Measurements from ENCODE around the gene HDAC9. TPM values are rescaled to one million over a fixed set of nuclear protein-coding genes. Genes with fewer than 3 reads are reported as not detected.

HDAC9 gene
- total and polyA plus RNA-seq, 2 donors, result 3.3 to 61.6 TPM

DNA sequence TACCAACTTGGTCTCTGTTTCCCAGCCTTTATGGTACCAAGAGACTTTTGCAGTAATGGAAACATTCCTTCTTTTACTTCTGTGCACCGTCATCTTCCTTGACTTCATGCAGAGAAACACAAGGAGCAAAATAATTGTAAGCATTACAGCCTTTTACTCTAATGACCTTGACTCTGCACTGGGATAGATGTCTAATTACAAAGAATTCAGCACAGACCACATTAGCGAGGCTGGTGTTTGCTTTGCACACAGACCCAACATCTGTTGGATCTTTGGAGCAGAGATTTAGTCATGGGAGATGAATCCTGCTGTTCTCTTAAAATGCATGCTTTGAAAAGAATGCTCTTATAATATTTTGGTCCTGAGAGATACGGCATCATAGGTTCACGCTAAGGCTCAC is 360.2 kb downstream of the HDAC9 start:
- no peaks in the 10 kb centered on the region for H3K36me3 ChIP-seq (ENCODE audit: insufficient read depth)
- no peak overlapping the region for H3K4me3 ChIP-seq (ENCODE audit: low read depth, low read length)
- 86% methylated on average over 4 of the region's 4 CpGs for WGBS
- H3K27ac ChIP-seq (ENCODE audit: low read depth), result no peak overlapping the region
- H3K4me1 ChIP-seq (ENCODE audit: insufficient read depth), result no peaks in the 10 kb centered on the region
- no peak for DNase-seq (ENCODE audit: extremely low spot score)

DNA sequence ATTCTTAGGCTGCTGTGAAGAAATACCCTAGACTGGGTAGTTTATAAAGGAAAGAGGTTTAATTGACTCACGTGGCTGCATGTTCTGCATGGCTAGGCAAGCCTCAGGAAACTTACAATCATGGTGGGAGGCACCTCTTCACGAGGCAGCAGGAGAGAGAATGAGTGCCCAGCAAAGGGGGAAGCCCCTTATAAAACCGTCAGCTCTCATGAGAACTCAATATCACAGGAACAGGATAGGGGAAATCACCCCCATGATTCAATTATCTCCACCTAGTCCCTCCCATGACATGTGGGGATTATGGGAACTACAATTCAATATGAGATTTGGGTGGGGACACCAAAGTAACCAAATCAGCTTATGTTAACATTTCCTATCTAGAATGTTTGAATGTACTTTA is 362.7 kb downstream of the HDAC9 start:
- whole genome bisulfite sequencing, result 85% methylated on average over 3 of the region's 3 CpGs
- Histone ChIP-seq H3K4me3 (ENCODE audit: low read depth, low read length) (no peak overlapping the region), H3K27ac (ENCODE audit: low read depth) (no peak overlapping the region), H3K36me3 (ENCODE audit: insufficient read depth) (no peaks in the 10 kb centered on the region), H3K4me1 (ENCODE audit: insufficient read depth) (no peaks in the 10 kb centered on the region)
- no peak for DNase-seq (ENCODE audit: extremely low spot score)

- H3K36me3 ChIP-seq (ENCODE audit: insufficient read depth), result no peaks in the 10 kb centered on the region
- no peak for DNase-seq (ENCODE audit: extremely low spot score)
- H3K27ac ChIP-seq (ENCODE audit: low read depth), result no peak overlapping the region
- no peak overlapping the region for H3K4me3 ChIP-seq (ENCODE audit: low read depth, low read length)
- 83% methylated on average over 1 of the region's 1 CpG for WGBS
- no peaks in the 10 kb centered on the region for H3K4me1 ChIP-seq (ENCODE audit: insufficient read depth)
Measured at GRCh38 chr7:18859318-18859717, 363.8 kb downstream of the HDAC9 start.

- H3K4me3 ChIP-seq (ENCODE audit: low read depth, low read length), result no peak overlapping the region
- H3K4me1 ChIP-seq (ENCODE audit: insufficient read depth), result no peaks in the 10 kb centered on the region
- H3K36me3 ChIP-seq (ENCODE audit: insufficient read depth), result no peaks in the 10 kb centered on the region
- H3K27ac ChIP-seq (ENCODE audit: low read depth), result no peak overlapping the region
- DNase-seq (ENCODE audit: extremely low spot score), result peak; percentile 15
Measured at GRCh38 chr7:18860221-18860620, 364.7 kb downstream of the HDAC9 start.

DNA sequence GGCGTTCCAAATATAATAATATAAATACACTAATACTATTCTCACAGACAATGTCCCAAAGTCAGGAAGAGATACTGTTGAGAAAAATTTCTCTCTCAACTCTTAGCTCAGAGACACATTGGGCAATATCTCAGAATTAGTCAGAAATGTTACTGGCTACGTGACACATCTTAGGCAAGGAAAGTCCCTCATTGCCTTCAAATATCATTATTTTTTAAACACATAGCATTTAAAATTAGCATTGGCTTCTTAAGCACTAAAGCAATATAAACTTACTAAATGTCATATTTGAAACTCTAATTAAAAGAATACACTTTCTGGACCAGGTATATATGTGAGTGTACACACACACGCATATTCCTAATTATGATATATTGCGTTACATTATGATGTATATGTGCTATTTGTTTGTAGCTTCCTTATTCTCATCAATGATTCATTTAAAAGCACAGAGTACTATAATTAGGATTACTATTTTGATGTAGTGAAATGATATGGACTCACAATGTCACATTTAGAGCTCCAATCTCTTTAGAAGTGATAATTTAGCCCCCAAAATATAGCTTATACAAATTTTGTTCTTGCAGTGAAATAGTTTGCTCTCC is 366.1 kb downstream of the HDAC9 start:
- no peaks in the 10 kb centered on the region for H3K4me1 ChIP-seq (ENCODE audit: insufficient read depth)
- 94% methylated on average over 4 of the region's 4 CpGs for WGBS
- H3K4me3 ChIP-seq (ENCODE audit: low read depth, low read length), result no peak overlapping the region
- DNase-seq (ENCODE audit: extremely low spot score), result no peak
- H3K36me3 ChIP-seq (ENCODE audit: insufficient read depth), result no peaks in the 10 kb centered on the region
- no peak overlapping the region for H3K27ac ChIP-seq (ENCODE audit: low read depth)

GRCh38 chr7:18864967-18865366 is 369.4 kb downstream of the HDAC9 start:
- 89% methylated on average over 3 of the region's 3 CpGs for WGBS
- no peak overlapping the region for H3K27ac ChIP-seq (ENCODE audit: low read depth)
- H3K36me3 ChIP-seq (ENCODE audit: insufficient read depth), result no peaks in the 10 kb centered on the region

DNA sequence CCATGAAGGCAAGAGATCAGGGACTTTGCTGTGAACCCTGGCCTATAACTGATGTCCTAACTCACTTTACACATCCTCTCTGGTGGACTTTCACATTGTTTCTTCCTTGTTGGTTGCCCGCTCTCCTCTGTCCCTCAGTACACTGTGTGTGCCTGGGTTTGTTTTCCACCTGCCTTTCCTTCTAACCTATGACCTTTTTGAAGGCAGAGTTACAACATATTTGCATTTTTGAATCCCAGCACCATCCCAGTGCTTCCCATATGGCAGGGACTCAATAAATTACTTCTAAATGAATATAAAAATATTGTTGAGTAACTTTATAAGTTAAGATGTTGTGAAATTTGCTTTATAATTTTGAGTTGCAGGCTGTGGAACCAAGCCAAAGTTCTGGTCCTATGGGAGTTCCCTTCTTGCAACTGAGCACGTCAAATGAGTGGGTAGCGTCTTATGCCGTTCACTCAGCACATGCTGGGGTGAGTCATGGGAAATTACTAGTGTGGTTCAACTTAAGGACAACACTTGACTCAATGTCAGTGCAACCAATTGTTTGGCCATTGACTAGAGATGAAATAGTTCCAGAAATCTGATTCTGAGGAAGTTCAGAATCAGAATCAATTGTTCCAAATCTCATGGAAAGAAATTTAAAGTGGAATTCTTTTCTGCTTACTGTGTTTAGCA is 370.9 kb downstream of the HDAC9 start:
- WGBS, result 56% methylated on average over 4 of the region's 4 CpGs
- Histone ChIP-seq H3K4me3 (ENCODE audit: low read depth, low read length) (no peak overlapping the region), H3K36me3 (ENCODE audit: insufficient read depth) (no peaks in the 10 kb centered on the region), H3K4me1 (ENCODE audit: insufficient read depth) (no peaks in the 10 kb centered on the region), H3K27ac (ENCODE audit: low read depth) (no peak overlapping the region)
- no peak for DNase-seq (ENCODE audit: extremely low spot score)

More at GRCh38 chr7:18864967-18865366, 369.4 kb downstream of the HDAC9 start:
- H3K4me1 ChIP-seq (ENCODE audit: insufficient read depth), result no peaks in the 10 kb centered on the region
- H3K4me3 ChIP-seq (ENCODE audit: low read depth, low read length), result no peak overlapping the region
- DNase-seq (ENCODE audit: extremely low spot score), result no peak

- Histone ChIP-seq H3K36me3 (ENCODE audit: insufficient read depth) (no peaks in the 10 kb centered on the region), H3K4me1 (ENCODE audit: insufficient read depth) (no peaks in the 10 kb centered on the region), H3K27ac (ENCODE audit: low read depth) (no peak overlapping the region), H3K4me3 (ENCODE audit: low read depth, low read length) (no peak overlapping the region)
- no peak for DNase-seq (ENCODE audit: extremely low spot score)
- 95% methylated on average over 2 of the region's 2 CpGs for WGBS
Measured at GRCh38 chr7:18872344-18872743, 376.8 kb downstream of the HDAC9 start.

DNA sequence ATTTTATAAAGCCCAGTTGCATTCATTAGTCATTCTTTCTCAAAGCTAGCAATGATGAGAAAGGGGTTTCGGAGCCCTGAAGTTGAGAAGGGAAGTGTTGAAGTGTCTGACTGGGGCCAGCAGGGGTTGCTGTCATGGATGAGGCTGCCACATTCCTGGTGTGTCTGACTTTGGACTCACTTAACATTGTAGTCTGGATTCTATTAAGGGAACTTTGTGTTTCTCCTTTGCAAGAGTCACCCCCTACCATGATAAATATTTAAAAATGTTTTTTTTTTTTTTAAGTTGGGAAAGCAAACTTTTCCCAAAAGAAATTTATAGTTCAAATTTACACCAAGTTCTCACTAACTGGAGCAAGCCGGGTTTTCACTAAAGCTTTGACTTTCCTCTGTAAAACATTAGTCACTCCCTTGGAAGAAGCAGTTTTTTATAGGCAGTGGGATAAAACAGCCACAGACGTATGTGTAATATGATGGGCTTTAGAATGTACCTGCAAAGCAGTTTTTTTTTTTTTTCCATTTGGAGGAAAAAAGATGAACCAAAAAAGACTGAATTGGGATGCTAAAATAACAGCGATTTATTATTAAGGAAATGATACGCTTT is 378.3 kb downstream of the HDAC9 start:
- WGBS, result 86% methylated on average over 5 of the region's 5 CpGs
- Histone ChIP-seq H3K4me1 (ENCODE audit: insufficient read depth) (no peaks in the 10 kb centered on the region), H3K4me3 (ENCODE audit: low read depth, low read length) (no peak overlapping the region), H3K27ac (ENCODE audit: low read depth) (no peak overlapping the region), H3K36me3 (ENCODE audit: insufficient read depth) (no peaks in the 10 kb centered on the region)
- no peak for DNase-seq (ENCODE audit: extremely low spot score)

DNA sequence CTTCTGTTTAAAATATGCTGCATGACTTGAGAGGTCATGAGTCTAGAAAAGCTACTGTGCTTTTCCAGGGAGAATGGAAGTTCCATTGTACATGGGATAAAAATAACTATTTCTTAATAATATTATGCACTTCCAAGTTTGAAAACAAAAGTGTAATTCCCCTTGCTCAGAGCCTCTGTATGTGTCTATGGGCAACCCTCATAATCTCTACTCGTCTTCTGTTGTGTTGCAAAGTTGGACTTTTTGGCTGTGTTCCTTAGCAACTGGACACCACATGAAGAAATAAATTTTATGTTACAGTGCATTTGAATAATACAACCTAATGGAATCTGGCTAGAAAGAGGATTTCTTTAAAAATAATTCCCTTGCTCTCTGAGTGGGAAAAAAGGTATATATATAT is 379.3 kb downstream of the HDAC9 start:
- no peak for DNase-seq (ENCODE audit: extremely low spot score)

GRCh38 chr7:18877874-18878273 is 382.3 kb downstream of the HDAC9 start:
- no peak overlapping the region for H3K27ac ChIP-seq (ENCODE audit: low read depth)
- 66% methylated on average over 3 of the region's 3 CpGs for WGBS
- DNase-seq (ENCODE audit: extremely low spot score), result no peak
- no peak overlapping the region for H3K4me3 ChIP-seq (ENCODE audit: low read depth, low read length)
- H3K36me3 ChIP-seq (ENCODE audit: insufficient read depth), result no peaks in the 10 kb centered on the region
- no peaks in the 10 kb centered on the region for H3K4me1 ChIP-seq (ENCODE audit: insufficient read depth)

More for the DNA sequence above, 379.3 kb downstream of the HDAC9 start:
- WGBS, result 45% methylated on average over 1 of the region's 1 CpG
- no peaks in the 10 kb centered on the region for H3K4me1 ChIP-seq (ENCODE audit: insufficient read depth)
- H3K4me3 ChIP-seq (ENCODE audit: low read depth, low read length), result no peak overlapping the region
- no peaks in the 10 kb centered on the region for H3K36me3 ChIP-seq (ENCODE audit: insufficient read depth)
- H3K27ac ChIP-seq (ENCODE audit: low read depth), result no peak overlapping the region

DNA sequence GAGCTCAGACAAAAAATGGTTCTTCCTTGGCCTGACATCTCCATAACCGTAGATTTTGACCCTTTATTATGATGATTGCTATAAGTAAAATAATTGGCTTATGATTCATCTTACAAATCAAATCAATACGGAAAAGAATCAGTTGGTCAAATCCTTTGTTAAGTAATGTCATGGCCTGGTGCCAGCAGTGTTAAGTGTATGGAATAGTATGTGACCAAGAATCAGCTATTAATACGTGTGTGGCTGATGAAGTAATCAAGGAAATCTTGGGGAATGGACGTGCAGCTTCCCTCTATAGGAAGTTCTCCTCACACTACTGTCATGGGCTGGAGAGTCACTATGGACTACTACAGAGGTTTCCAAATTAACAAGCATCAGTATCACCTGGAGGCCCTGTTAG is 391.3 kb downstream of the HDAC9 start:
- DNase-seq (ENCODE audit: extremely low spot score), result no peak
- 90% methylated on average over 4 of the region's 4 CpGs for WGBS
- Histone ChIP-seq H3K4me3 (ENCODE audit: low read depth, low read length) (no peak overlapping the region), H3K4me1 (ENCODE audit: insufficient read depth) (peaks cover 2% of the 10 kb centered on the region), H3K36me3 (ENCODE audit: insufficient read depth) (no peaks in the 10 kb centered on the region), H3K27ac (ENCODE audit: low read depth) (no peak overlapping the region)

DNA sequence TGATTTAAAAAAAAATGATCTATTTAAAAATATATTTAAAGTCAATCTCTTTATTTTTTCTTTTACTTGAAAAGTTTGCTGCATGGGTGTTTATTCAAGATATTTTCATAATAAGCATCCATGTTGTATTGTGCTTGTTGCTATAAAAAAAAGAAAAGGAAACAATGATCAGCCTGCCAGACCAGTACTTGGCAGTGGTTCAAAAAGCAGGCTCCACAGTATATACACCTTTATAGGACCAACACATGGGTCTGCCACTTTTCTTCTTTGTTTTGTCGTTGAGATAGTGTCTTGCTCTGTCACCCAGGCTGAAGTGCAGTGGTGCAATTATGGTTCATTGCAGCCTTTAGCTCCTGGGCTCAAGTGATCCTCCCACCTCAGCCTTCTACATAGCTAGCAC is 393.9 kb downstream of the HDAC9 start:
- H3K27ac ChIP-seq (ENCODE audit: low read depth), result no peak overlapping the region
- 35% methylated on average over 1 of the region's 1 CpG for WGBS

GRCh38 chr7:18890134-18890533 is 394.6 kb downstream of the HDAC9 start:
- H3K27ac ChIP-seq (ENCODE audit: low read depth), result no peak overlapping the region
- no peak overlapping the region for H3K4me3 ChIP-seq (ENCODE audit: low read depth, low read length)
- WGBS, result 28% methylated on average over 2 of the region's 2 CpGs
- H3K36me3 ChIP-seq (ENCODE audit: insufficient read depth), result no peaks in the 10 kb centered on the region
- no peak for DNase-seq (ENCODE audit: extremely low spot score)
- H3K4me1 ChIP-seq (ENCODE audit: insufficient read depth), result peaks cover 2% of the 10 kb centered on the region

More for the DNA sequence above, 393.9 kb downstream of the HDAC9 start:
- H3K4me3 ChIP-seq (ENCODE audit: low read depth, low read length), result no peak overlapping the region
- DNase-seq (ENCODE audit: extremely low spot score), result no peak
- no peaks in the 10 kb centered on the region for H3K36me3 ChIP-seq (ENCODE audit: insufficient read depth)
- H3K4me1 ChIP-seq (ENCODE audit: insufficient read depth), result peaks cover 2% of the 10 kb centered on the region
